HUES48 (cell line): Measurements from ENCODE around the gene ERICH4.
"Not testable (repeated sequence)": the region's sequence is repeated elsewhere in the genome, so short reads cannot be mapped to it uniquely, and the experiment has no call there.

ENCODE experiments used
- H3K27ac ChIP-seq: one replicate; pipeline ENCODE4 v1.7.0; 2013; ENCODE audit warnings: low read depth, low read length, inconsistent platforms
- H3K27me3 ChIP-seq: 2 replicates; pipeline ENCODE4 v1.6.1; 2013; ENCODE audit warnings: mild to moderate bottlenecking, low read length; ENCODE audit not compliant: control insufficient read depth, insufficient read depth
- H3K36me3 ChIP-seq: 2 replicates; pipeline ENCODE4 v1.6.1; 2013; ENCODE audit warnings: low read length; ENCODE audit not compliant: control insufficient read depth, insufficient read depth
- H3K4me1 ChIP-seq: 2 replicates; pipeline ENCODE4 v1.6.1; 2013; ENCODE audit warnings: mild to moderate bottlenecking, low read length; ENCODE audit not compliant: control insufficient read depth, insufficient read depth
- H3K4me3 ChIP-seq: 2 replicates; pipeline ENCODE4 v1.5.1; 2013; ENCODE audit warnings: mild to moderate bottlenecking, low read depth, low read length
- H3K9ac ChIP-seq: 2 replicates; pipeline ENCODE4 v1.6.1; 2013; ENCODE audit warnings: mild to moderate bottlenecking, low read depth, low read length, moderate library complexity
- H3K9me3 ChIP-seq: 2 replicates; pipeline ENCODE4 v1.6.1; 2013; ENCODE audit warnings: low read length; ENCODE audit not compliant: control insufficient read depth, insufficient read depth

Gene ERICH4

DNA sequence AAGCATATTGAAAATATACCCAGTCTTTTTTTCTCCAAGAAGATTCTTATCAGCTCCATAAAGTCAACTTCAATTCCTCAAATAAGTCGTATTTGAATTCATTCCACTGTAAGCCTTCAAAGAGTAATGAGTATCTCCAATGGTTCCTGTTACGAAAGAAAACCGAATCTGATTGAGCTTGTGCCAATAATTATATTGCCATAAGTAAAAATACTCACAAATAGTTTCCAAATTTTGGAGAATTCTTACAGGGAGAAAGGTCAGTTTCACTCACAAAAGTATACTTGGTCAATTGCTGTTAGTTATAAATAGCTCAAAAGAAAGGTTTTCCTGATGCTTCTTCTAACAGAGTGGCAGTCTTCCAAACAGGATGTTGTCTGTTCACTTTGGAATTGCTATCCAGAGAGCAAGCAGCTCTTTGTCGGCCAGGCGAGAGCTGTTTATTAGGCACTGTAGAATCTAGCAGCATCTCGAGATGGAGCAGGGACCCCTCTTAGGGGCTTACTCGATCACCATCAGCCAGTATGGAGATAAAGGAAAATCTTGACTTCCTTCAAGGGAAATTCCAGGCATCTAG lies 13.5 kb downstream of the ERICH4 start:
- H3K9ac ChIP-seq = no peak overlapping the region
- H3K36me3 ChIP-seq = no peaks in the 10 kb centered on the region
- H3K4me3 ChIP-seq = no peak overlapping the region
- H3K27me3 ChIP-seq = no peaks in the 10 kb centered on the region
- no peaks in the 10 kb centered on the region for H3K4me1 ChIP-seq
- peaks cover 15% of the 10 kb centered on the region for H3K9me3 ChIP-seq
- no peak overlapping the region for H3K27ac ChIP-seq

DNA sequence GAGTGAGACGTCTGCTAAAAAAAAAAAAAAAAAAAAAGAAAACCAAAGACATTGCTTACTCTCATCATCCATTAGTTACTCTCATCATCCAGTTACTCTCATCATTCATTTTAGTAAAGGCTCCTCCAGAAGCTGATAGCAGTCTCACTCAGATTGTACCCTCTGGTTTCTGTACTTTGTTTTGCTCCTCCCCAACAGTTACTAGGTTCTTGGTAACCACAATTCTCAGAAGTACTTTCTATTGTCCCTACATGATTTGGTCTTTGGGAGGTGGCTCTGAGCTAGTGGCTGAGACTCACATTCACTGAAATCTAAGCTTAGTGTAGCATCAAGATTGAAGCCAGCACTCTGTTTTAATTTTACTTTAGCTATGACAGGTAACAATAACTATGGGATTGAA lies 14.3 kb downstream of the ERICH4 start:
- Histone ChIP-seq H3K36me3 (no peaks in the 10 kb centered on the region), H3K4me1 (no peaks in the 10 kb centered on the region), H3K4me3 (no peak overlapping the region), H3K9me3 (peaks cover 23% of the 10 kb centered on the region), H3K27ac (no peak overlapping the region), H3K9ac (no peak overlapping the region), H3K27me3 (no peaks in the 10 kb centered on the region)

DNA sequence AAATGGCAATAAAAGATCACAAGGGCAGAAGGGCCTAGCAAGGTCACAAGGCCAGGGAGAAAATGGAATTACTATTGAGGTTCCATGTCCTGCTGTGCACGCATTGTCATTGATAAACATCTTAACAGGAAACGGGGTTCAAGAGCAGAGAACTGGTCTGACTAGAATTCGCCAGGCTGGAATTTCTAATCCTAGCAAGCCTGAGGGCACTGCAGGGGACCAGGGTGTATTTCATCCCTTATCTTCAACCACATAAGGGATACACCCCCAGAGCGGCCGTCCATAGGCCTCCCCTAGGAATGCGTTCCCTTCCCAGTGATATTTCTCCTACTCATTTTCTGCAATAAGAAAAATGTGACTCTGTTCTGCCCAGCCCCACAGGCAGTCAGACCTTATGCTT lies 19.5 kb downstream of the ERICH4 start:
- Histone ChIP-seq H3K9me3 (peaks cover 48% of the 10 kb centered on the region), H3K9ac (no peak overlapping the region), H3K36me3 (no peaks in the 10 kb centered on the region), H3K4me1 (no peaks in the 10 kb centered on the region), H3K27me3 (no peaks in the 10 kb centered on the region), H3K4me3 (no peak overlapping the region), H3K27ac (no peak overlapping the region)

DNA sequence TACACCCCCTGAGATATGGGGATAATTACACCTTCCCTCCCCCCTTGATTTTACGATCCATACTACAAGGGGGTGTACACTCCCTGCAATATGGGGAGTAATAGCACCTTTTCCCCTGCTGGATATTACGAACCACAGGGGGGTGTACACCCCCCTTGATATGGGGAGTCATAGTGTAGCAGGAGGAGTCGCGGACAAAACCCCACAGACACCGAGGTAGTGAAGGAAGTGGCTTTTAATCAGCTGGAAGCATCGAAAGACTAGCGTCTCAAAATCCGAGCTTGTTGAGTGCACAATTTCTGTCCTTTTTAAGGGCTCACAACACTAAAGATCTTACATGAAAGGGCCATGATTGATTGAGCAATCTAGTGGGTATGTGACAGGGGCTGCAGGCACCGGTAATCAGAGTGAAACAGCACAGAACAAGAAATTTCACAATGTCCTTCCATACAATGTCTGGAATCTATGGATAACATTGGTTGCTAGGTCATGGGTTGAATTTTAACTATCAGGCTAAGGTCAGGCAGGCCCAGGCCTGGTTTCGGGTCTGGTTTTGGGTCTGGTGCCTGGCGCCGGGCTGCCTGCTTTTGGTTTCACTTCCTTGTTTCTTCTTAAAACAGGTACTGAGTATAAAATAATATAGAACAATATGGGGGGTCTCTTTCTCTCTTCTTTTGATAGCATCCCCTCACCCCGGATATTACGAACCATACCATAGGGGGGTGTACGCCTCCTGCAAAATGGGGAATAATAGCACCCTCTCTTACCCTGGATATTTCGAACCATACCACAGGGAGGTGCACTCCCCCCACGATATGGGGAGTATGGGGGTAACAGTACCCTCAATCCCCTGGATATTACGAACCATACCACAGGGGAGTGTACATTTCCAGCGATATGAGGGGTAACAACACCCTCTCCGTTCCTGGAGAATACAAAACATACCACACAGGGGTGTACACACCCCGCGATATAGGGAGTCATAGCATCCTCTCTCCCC lies 20.6 kb downstream of the ERICH4 start:
- peaks cover 53% of the 10 kb centered on the region for H3K9me3 ChIP-seq
- not testable (repeated sequence) for H3K27me3 ChIP-seq, H3K27ac ChIP-seq, H3K36me3 ChIP-seq, H3K9ac ChIP-seq, H3K4me1 ChIP-seq, H3K4me3 ChIP-seq

DNA sequence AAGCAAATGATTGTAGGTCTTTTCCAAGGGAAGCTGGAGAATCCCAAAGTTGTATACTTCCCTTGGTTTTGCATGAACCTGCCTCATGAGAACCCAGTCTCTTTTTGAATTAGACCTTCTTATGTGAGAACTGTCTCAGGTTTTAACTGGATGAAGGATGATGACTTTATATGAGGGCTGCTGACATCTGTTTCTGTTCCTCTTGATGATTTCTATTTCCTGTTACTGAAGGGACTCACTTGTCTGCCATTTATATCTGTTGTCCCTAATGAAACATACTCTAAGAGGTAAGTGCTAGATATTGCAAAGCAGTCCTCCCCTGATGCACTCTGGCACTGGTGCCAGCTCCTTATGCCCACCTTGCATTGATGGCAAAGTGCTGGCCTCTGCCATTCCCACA lies 33.6 kb downstream of the ERICH4 start:
- Histone ChIP-seq H3K9ac (no peak overlapping the region), H3K27ac (no peak overlapping the region), H3K4me3 (no peak overlapping the region), H3K9me3 (peaks cover 80% of the 10 kb centered on the region), H3K27me3 (no peaks in the 10 kb centered on the region), H3K4me1 (no peaks in the 10 kb centered on the region), H3K36me3 (no peaks in the 10 kb centered on the region)

DNA sequence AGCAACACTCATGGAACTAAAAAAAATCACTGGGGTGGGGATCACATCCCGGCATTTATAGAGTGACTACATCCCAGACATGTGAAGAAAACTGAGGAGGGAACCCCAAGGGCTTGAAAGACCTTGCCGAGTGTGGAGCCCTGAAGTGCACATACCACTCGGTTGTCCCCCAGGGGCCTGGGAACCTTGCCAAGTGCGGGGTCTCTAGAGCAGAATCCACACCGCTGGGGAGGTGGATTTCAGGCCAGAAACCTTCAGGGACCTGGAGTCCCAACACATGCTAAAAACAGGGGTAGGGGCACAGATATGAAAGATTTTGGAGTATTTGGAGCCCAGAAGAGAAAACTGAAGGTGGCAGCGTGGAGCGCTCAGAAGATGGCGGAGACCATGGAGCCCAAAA lies 35.2 kb downstream of the ERICH4 start:
- no peak overlapping the region for H3K4me3 ChIP-seq
- H3K9ac ChIP-seq = no peak overlapping the region
- peaks cover 85% of the 10 kb centered on the region for H3K9me3 ChIP-seq
- H3K36me3 ChIP-seq = no peaks in the 10 kb centered on the region
- no peaks in the 10 kb centered on the region for H3K4me1 ChIP-seq
- H3K27ac ChIP-seq = no peak overlapping the region
- H3K27me3 ChIP-seq = no peaks in the 10 kb centered on the region

DNA sequence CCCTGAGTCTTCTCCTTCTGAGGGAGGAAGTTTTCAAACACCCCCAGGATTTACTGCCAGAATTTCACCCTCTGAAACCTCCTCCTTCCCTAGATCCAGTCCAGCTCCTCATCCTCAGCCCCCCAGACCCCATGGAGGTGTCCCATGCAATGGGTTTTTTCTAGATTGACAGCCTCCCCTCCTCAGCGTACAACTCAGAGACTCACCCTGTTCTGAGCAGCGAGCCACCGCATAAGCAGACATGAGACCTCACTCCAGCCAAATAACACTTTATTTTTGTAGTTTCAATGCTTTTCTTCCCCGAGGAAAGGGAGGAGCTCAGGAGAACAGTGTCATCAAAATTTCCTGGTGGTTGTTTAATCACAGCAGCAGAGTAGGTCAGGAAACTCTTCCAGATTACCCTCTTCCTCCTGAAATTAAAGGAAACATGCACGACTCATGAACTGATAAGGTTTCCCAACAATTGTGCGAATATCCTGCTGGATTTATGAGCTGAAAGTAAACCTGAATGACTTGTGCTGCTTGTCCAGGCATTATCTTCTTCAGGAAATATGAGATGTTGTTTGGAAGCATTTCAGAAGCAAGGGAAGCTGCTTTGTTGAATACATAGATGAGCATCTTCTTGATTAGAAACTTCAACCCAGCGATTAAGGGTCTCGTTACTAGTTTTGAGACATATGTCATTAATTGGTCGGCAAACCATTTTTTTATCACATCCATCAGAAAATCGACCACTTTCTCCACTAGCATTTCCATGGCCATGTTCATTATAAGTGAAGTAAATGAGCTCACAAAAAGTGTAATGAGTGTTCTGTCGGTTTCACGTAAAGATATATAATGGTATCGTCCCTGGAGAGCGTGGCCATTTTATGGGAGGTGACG lies 36.2 kb downstream of the ERICH4 start:
- H3K27ac ChIP-seq = no peak overlapping the region
- no peaks in the 10 kb centered on the region for H3K4me1 ChIP-seq
- H3K4me3 ChIP-seq = no peak overlapping the region
- H3K27me3 ChIP-seq = no peaks in the 10 kb centered on the region
- H3K9me3 ChIP-seq = peaks cover 83% of the 10 kb centered on the region
- H3K9ac ChIP-seq = no peak overlapping the region
- H3K36me3 ChIP-seq = no peaks in the 10 kb centered on the region

DNA sequence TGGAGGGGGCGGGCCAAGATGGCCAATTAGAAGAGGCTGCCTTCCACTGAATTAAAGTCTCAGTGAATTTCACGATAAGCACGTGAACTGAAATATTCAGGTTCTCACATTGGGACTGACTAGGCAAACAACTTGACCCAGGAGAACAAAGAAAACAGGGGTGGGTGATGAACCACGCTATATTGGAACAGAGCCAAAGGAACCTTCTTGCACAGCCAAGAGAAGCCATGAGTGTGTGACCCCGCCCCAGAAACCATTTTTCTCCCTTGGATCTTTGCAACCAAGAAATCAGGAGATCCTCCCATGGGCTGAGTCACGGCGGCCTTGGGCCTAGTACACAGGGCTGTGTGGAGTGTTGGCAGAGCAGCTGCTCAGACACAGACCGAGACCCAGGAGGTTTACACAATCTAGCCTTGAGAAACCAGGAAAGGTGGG lies 36.8 kb downstream of the ERICH4 start:
- Histone ChIP-seq H3K9ac (no peak overlapping the region), H3K4me3 (no peak overlapping the region), H3K36me3 (no peaks in the 10 kb centered on the region), H3K27ac (no peak overlapping the region), H3K9me3 (peaks cover 86% of the 10 kb centered on the region), H3K4me1 (no peaks in the 10 kb centered on the region), H3K27me3 (no peaks in the 10 kb centered on the region)

DNA sequence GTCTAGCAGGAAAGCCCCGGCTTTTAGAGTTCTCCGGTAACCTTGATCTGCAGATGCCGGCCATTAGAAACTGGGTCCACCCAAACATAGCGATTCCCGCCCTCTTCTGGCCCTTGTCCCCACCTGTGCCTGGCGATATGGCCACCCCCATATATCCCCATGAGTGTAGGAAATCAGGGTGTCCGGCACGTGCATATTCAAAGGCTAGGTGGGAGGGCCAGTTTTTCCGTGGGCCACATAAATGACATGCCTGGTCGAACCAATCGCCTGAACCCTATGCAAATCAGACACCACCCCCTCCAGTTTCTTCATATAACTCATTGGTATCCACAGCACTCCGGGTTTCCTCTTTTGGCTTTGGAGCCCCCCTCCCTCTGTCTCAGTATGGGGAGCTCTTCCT lies 37.4 kb downstream of the ERICH4 start:
- Histone ChIP-seq H3K27me3 (no peaks in the 10 kb centered on the region), H3K27ac (no peak overlapping the region), H3K4me3 (no peak overlapping the region), H3K4me1 (no peaks in the 10 kb centered on the region), H3K9me3 (peaks cover 87% of the 10 kb centered on the region), H3K9ac (no peak overlapping the region), H3K36me3 (no peaks in the 10 kb centered on the region)

DNA sequence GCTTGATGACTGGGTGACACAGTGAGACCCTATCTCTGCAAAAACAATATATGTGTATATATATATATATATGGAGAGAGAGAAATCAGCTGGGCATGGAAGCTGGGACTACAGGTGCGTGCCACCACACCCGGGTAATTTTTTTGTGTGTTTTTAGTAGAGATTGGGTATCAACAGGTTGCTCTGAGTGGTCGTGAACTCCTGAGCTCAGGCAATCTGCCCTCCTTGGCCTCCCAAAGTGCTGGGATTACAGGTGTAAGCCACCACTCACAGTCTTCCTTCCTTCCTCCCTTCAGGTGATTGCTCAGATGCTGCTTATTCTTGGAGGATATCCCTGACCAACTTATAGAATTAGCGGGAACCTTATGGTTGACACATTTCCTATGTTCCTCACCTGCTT lies 41.9 kb downstream of the ERICH4 start:
- H3K27ac ChIP-seq = no peak overlapping the region
- H3K4me1 ChIP-seq = no peaks in the 10 kb centered on the region
- H3K27me3 ChIP-seq = no peaks in the 10 kb centered on the region
- no peak overlapping the region for H3K4me3 ChIP-seq
- no peaks in the 10 kb centered on the region for H3K36me3 ChIP-seq
- H3K9ac ChIP-seq = no peak overlapping the region
- H3K9me3 ChIP-seq = peaks cover 72% of the 10 kb centered on the region
